Type B pancreatic cell (in vitro differentiated cells): ENCODE data around the gene FRMPD1. TPM values are rescaled to one million over a fixed set of nuclear protein-coding genes. Genes with fewer than 3 reads are reported as not detected.

Experiments used
- DNase-seq: peaks from one replicate; pipeline ENCODE4 v3.0.0; 2021; ENCODE audit warnings: mixed read lengths; ENCODE audit not compliant: unreplicated experiment; ENCODE audit errors: extremely low spot score
- H3K27ac Mint-ChIP-seq: 2 replicates; pipeline ENCODE4 v1.8.0; 2021; ENCODE audit warnings: mild to moderate bottlenecking, mixed read lengths
- H3K27me3 Mint-ChIP-seq: 2 replicates; pipeline ENCODE4 v1.8.0; 2021; ENCODE audit warnings: mixed read lengths
- H3K36me3 Mint-ChIP-seq: 2 replicates; pipeline ENCODE4 v1.8.0; 2021; ENCODE audit warnings: mixed read lengths
- H3K4me1 Mint-ChIP-seq: one replicate; pipeline ENCODE4 v1.8.0; 2021; ENCODE audit warnings: mixed read lengths; ENCODE audit not compliant: unreplicated experiment
- H3K4me3 Mint-ChIP-seq: 2 replicates; pipeline ENCODE4 v1.8.0; 2021; ENCODE audit warnings: mild to moderate bottlenecking, mixed read lengths
- H3K9me3 Mint-ChIP-seq: 2 replicates; pipeline ENCODE4 v1.8.0; 2021; ENCODE audit warnings: mixed read lengths
- CTCF ChIP-seq: fragments of 200-600 bp; sonication (generic); conservative IDR thresholded peaks from 2 replicates; pipeline ENCODE4 v1.5.0; 2021; ENCODE audit warnings: antibody characterized with exemption, mild to moderate bottlenecking
- total RNA-seq: library from RNA; stranded (reverse); gene quantifications from 2 replicates; pipeline ENCODE4 v1.2.1, GENCODE V29; 2021; ENCODE audit warnings: low replicate concordance

The FRMPD1 gene
- total RNA-seq, 1 donor from 2014 or later = 0.82 TPM

DNA sequence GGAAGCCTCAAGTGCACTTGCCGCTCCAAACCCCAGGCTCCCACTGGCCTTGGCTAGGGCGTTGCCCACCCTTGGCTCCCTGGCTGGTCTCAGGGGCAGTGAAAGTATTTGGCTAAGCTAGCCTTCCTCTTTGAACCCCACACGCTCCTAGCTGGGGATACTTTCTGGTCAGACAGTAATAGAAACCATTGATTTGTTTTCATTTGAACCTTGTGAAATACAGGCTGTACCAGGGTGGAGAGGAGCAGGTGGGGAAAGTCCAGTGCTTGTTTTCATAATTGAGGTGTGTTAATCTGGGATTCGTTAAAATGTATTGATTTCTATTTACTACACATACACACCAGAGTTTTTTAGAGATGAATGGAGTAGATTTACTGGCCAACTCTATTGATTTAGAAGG is 57.0 kb downstream of the FRMPD1 start:
- no peak overlapping the region for H3K4me3 Mint-ChIP-seq
- H3K27ac Mint-ChIP-seq = no peak overlapping the region
- DNase-seq = no peak
- H3K9me3 Mint-ChIP-seq = no peaks in the 10 kb centered on the region
- H3K36me3 Mint-ChIP-seq = no peaks in the 10 kb centered on the region
- H3K4me1 Mint-ChIP-seq = no peaks in the 10 kb centered on the region
- H3K27me3 Mint-ChIP-seq = peaks cover 33% of the 10 kb centered on the region
- no peak for TF ChIP-seq CTCF

DNA sequence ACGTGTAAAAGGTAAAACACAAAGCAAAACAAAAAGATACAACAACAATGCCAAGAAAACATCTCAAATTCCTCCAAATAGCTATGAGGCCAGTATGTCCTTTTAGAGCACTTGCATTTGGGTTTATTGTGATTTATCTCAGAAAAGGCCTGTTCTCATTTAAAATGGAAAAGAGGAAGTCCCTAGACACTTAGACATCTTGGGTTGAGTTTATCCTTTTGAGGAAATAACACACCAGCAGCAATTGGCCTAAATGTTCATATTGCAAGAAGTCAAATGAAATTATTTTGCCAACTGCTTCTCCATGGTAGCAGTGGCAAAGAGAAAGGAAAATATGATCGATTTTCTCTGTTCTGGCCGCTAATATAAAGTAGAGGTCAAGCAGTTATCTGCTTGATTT is 59.3 kb downstream of the FRMPD1 start:
- no peaks in the 10 kb centered on the region for H3K9me3 Mint-ChIP-seq
- DNase-seq = no peak
- peaks cover 29% of the 10 kb centered on the region for H3K27me3 Mint-ChIP-seq
- no peaks in the 10 kb centered on the region for H3K36me3 Mint-ChIP-seq
- TF ChIP-seq CTCF = no peak
- no peak overlapping the region for H3K27ac Mint-ChIP-seq
- H3K4me1 Mint-ChIP-seq = no peaks in the 10 kb centered on the region
- H3K4me3 Mint-ChIP-seq = no peak overlapping the region

DNA sequence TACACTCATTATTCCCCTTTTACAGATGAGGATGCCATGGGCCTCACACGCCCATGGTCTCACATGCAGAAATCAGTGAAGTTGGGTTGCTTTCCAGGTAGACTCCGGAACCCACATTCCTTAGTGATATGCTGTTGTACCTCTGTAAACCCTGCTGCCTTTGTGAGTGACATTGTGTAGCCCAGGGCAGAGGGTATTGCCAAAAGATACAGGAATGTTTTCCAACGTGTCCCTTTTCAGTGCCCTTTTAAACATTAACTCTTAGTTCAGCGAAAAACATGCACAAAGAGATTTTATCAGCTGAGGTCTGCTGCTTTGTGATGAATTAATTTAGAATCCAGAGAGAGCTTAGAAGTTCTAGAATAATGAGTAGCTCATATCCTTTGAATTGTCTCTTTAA is 64.5 kb downstream of the FRMPD1 start:
- H3K4me3 Mint-ChIP-seq = no peak overlapping the region
- no peaks in the 10 kb centered on the region for H3K4me1 Mint-ChIP-seq
- H3K9me3 Mint-ChIP-seq = no peaks in the 10 kb centered on the region
- H3K27ac Mint-ChIP-seq = no peak overlapping the region
- no peaks in the 10 kb centered on the region for H3K36me3 Mint-ChIP-seq
- H3K27me3 Mint-ChIP-seq = peaks cover 4% of the 10 kb centered on the region
- no peak for DNase-seq
- no peak for TF ChIP-seq CTCF

DNA sequence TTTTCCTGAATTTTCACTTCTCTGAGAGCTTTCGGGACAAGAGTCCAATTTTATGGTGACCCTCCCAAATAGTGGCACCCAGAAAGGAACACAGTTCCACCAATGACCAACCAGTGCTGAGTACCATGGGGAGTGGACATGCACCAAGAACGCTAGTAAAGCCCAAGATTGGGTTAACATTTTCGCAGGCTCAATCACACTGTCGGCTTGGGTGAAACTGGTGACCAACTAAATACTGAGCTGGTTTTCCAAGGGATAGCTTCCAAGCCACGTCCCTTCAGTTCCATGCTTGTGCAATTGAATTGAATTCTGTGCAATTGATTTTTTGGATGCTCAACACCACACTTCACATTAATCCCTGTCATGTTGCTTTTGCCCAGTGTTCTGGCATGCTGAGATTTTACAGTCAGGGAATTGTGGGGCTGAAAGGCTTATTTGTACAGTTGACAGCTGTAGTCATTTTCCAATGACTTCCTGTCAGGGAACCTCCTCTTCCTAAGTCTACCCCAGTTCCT is 65.3 kb downstream of the FRMPD1 start:
- no peaks in the 10 kb centered on the region for H3K4me1 Mint-ChIP-seq
- H3K36me3 Mint-ChIP-seq = no peaks in the 10 kb centered on the region
- no peaks in the 10 kb centered on the region for H3K9me3 Mint-ChIP-seq
- H3K4me3 Mint-ChIP-seq = no peak overlapping the region
- no peak for DNase-seq
- peaks cover 4% of the 10 kb centered on the region for H3K27me3 Mint-ChIP-seq
- no peak overlapping the region for H3K27ac Mint-ChIP-seq
- no peak for TF ChIP-seq CTCF

- TF ChIP-seq CTCF = no peak
- Mint-ChIP-seq H3K4me1 (no peaks in the 10 kb centered on the region), H3K9me3 (no peaks in the 10 kb centered on the region), H3K36me3 (no peaks in the 10 kb centered on the region), H3K4me3 (no peak overlapping the region), H3K27me3 (peaks cover 4% of the 10 kb centered on the region), H3K27ac (no peak overlapping the region)
- DNase-seq = no peak
These were observed 68.8 kb downstream of the FRMPD1 start for GRCh38 chr9:37719526-37719925.

GRCh38 chr9:37727013-37727412 is 76.3 kb downstream of the FRMPD1 start:
- H3K4me1 Mint-ChIP-seq = no peaks in the 10 kb centered on the region

More at GRCh38 chr9:37727013-37727412, 76.3 kb downstream of the FRMPD1 start:
- Mint-ChIP-seq H3K36me3 (no peaks in the 10 kb centered on the region), H3K4me3 (no peak overlapping the region), H3K27ac (no peak overlapping the region), H3K9me3 (no peaks in the 10 kb centered on the region), H3K27me3 (peaks cover 35% of the 10 kb centered on the region)
- TF ChIP-seq CTCF = no peak
- no peak for DNase-seq
